ENCODE results near the gene ARHGAP10. TPM values are rescaled to one million over a fixed set of nuclear protein-coding genes. Genes with fewer than 3 reads are reported as not detected.

The ARHGAP10 gene
- total RNA-seq, 1 donor from 2014 or later = 26.9 TPM

GRCh38 chr4:148072789-148073188, 340.9 kb downstream of the ARHGAP10 start:
- Histone ChIP-seq H3K27me3 (no peaks in the 10 kb centered on the region), H3K4me1 (no peaks in the 10 kb centered on the region), H3K9me3 (no peaks in the 10 kb centered on the region), H3K36me3 (peaks cover 17% of the 10 kb centered on the region), H3K4me3 (no peak overlapping the region), H3K27ac (no peak overlapping the region)
- intact Hi-C loops (cut with DNase I) = no loop called here
- DNase-seq (no peak), ATAC-seq (no peak)
- no peak for TF ChIP-seq CTCF (IDR thresholded peaks at IDR 0.05)

GRCh38 chr4:148073349-148073748, 341.5 kb downstream of the ARHGAP10 start:
- DNase-seq = no peak
- H3K27me3 ChIP-seq = no peaks in the 10 kb centered on the region
- H3K9me3 ChIP-seq = no peaks in the 10 kb centered on the region
- intact Hi-C loops (cut with DNase I) = no loop called here
- ATAC-seq = no peak
- H3K4me1 ChIP-seq = no peaks in the 10 kb centered on the region
- TF ChIP-seq CTCF (IDR thresholded peaks at IDR 0.05) = no peak
- no peak overlapping the region for H3K4me3 ChIP-seq
- no peak overlapping the region for H3K27ac ChIP-seq
- H3K36me3 ChIP-seq = peaks cover 21% of the 10 kb centered on the region

GRCh38 chr4:148074462-148074861, 342.6 kb downstream of the ARHGAP10 start:
- intact Hi-C loops (cut with DNase I) = no loop called here
- H3K9me3 ChIP-seq = no peaks in the 10 kb centered on the region
- H3K27ac ChIP-seq = no peak overlapping the region
- DNase-seq = no peak
- no peak overlapping the region for H3K4me3 ChIP-seq
- no peak for TF ChIP-seq CTCF (IDR thresholded peaks at IDR 0.05)
- peaks cover 32% of the 10 kb centered on the region for H3K36me3 ChIP-seq
- no peaks in the 10 kb centered on the region for H3K27me3 ChIP-seq
- no peaks in the 10 kb centered on the region for H3K4me1 ChIP-seq
- ATAC-seq = no peak

- H3K27me3 ChIP-seq = no peaks in the 10 kb centered on the region
- DNase-seq (no peak), ATAC-seq (no peak)
- intact Hi-C loops (cut with DNase I) = no loop called here
- H3K27ac ChIP-seq = no peak overlapping the region
- no peak overlapping the region for H3K4me3 ChIP-seq
- no peaks in the 10 kb centered on the region for H3K4me1 ChIP-seq
- no peak for TF ChIP-seq CTCF (IDR thresholded peaks at IDR 0.05)
- H3K36me3 ChIP-seq = peaks cover 40% of the 10 kb centered on the region
- no peaks in the 10 kb centered on the region for H3K9me3 ChIP-seq
Observed at GRCh38 chr4:148075438-148075837, 343.6 kb downstream of the ARHGAP10 start.

- TF ChIP-seq CTCF (IDR thresholded peaks at IDR 0.05) = no peak
- intact Hi-C loops (cut with DNase I) = no loop called here
- no peak for DNase-seq
- Histone ChIP-seq H3K4me1 (no peaks in the 10 kb centered on the region), H3K36me3 (peaks cover 56% of the 10 kb centered on the region), H3K4me3 (no peak overlapping the region), H3K27me3 (no peaks in the 10 kb centered on the region), H3K9me3 (no peaks in the 10 kb centered on the region), H3K27ac (no peak overlapping the region)
- no peak for ATAC-seq
Observed at GRCh38 chr4:148076964-148077363, 345.1 kb downstream of the ARHGAP10 start.

- DNase-seq (no peak), ATAC-seq (no peak)
- no peaks in the 10 kb centered on the region for H3K4me1 ChIP-seq
- H3K27ac ChIP-seq = no peak overlapping the region
- intact Hi-C loops (cut with DNase I) = no loop called here
- TF ChIP-seq CTCF (IDR thresholded peaks at IDR 0.05) = no peak
- H3K4me3 ChIP-seq = no peak overlapping the region
- H3K9me3 ChIP-seq = no peaks in the 10 kb centered on the region
- H3K27me3 ChIP-seq = no peaks in the 10 kb centered on the region
- H3K36me3 ChIP-seq = peaks cover 52% of the 10 kb centered on the region
Observed at GRCh38 chr4:148077581-148077980, 345.7 kb downstream of the ARHGAP10 start.
